A549 (cell line): ENCODE measurements around the gene ZNF32. TPM values are rescaled to one million over a fixed set of nuclear protein-coding genes. Genes with fewer than 3 reads are reported as not detected.

ENCODE experiments used
- ATAC-seq, 2 experiments: fragments of 200-7000 bp in 1 of 2; fragments of >200 bp in 1 of 2; cut with Nextera tagmentation in 1 of 2; cut with Tn5 transposase in 1 of 2; 3 replicates each; pipeline versions ENCODE4 v1.8.0 to v1.9.1; 2018 to 2020; ENCODE audit warnings: mild to moderate bottlenecking in 1 of 2, moderate library complexity in 1 of 2
- CTCF ChIA-PET: fragments of 300-600 bp; sonication (Branson Sonifier 250); formaldehyde crosslinking; extraction: SDS; loops from one replicate; lab custom pipeline; 2021; ENCODE audit warnings: antibody characterized with exemption, inconsistent platforms; lab: Yijun Ruan, JAX
- POLR2A ChIA-PET: fragments of 350-600 bp; formaldehyde crosslinking; extraction: SDS; loops from one replicate; lab custom pipeline; 2021; ENCODE audit warnings: antibody characterized with exemption, inconsistent platforms; lab: Yijun Ruan, JAX
- DNase-seq, 2 experiments: peaks; one replicate each; pipeline versions ENCODE4 v3.0.0 to v3.0.0-alpha.2; 2011 to 2016; ENCODE audit warnings: low read depth in 1 of 2, low spot score in 1 of 2
- FAIRE-seq: peaks from 2 replicates; lab custom pipeline; 2011; peaks lifted over from hg19 to GRCh38; lab: Jason Lieb, UNC
- H3K27ac ChIP-seq, 2 experiments: fragments of >200 bp; sonication (Bioruptor Twin); formaldehyde crosslinking; 3 replicates each; pipeline ENCODE4 v1.5.1; 2016 to 2017
- H3K4me1 ChIP-seq: fragments of >200 bp; sonication (Bioruptor Twin); formaldehyde crosslinking; 3 replicates; pipeline ENCODE4 v1.6.1; 2016
- H3K4me2 ChIP-seq: fragments of >200 bp; sonication (Bioruptor Twin); formaldehyde crosslinking; 3 replicates; pipeline ENCODE4 v1.6.1; 2016
- H3K4me3 ChIP-seq: fragments of >200 bp; sonication (Bioruptor Twin); formaldehyde crosslinking; 3 replicates; pipeline ENCODE4 v1.5.1; 2016
- H3K9me3 ChIP-seq: fragments of >200 bp; sonication (Bioruptor Twin); formaldehyde crosslinking; 3 replicates; pipeline ENCODE4 v1.6.1; 2016
- ATOH8 ChIP-seq: fragments of 250-450 bp; sonication (Bioruptor Pico); IDR thresholded peaks from 2 replicates; pipeline ENCODE4 v1.5.0; 2020; ENCODE audit warnings: low read depth, mild to moderate bottlenecking, moderate library complexity
- BCL3 ChIP-seq: fragments of >200 bp; sonication (Bioruptor Twin); formaldehyde crosslinking; IDR thresholded peaks from 3 replicates; pipeline ENCODE4 v1.6.1; 2016
- BHLHE40 ChIP-seq: IDR thresholded peaks from 2 replicates; pipeline ENCODE4 v1.6.1; 2012; ENCODE audit warnings: low read depth, low read length, inconsistent platforms
- CBX2 ChIP-seq: fragments of 200-600 bp; sonication (generic); IDR thresholded peaks from 2 replicates; pipeline ENCODE4 v1.6.1; 2016; ENCODE audit warnings: low read depth, mild to moderate bottlenecking, borderline replicate concordance
- CEBPB ChIP-seq, 2 experiments: fragments of >200 bp in 1 of 2; sonication (Bioruptor Twin) in 1 of 2; formaldehyde crosslinking in 1 of 2; IDR thresholded peaks; 2 replicates each; pipeline ENCODE4 v1.6.1; 2012 to 2016
- CHD2 ChIP-seq: fragments of 150-350 bp; IDR thresholded peaks from 2 replicates; pipeline ENCODE4 v1.6.1; 2014; ENCODE audit warnings: low read length; ENCODE audit not compliant: partially characterized antibody
- EHF ChIP-seq: fragments of 250-450 bp; sonication (Bioruptor Pico); IDR thresholded peaks from 2 replicates; pipeline ENCODE4 v1.5.0; 2020; ENCODE audit warnings: mild to moderate bottlenecking
- ESRRA ChIP-seq: fragments of 150-350 bp; IDR thresholded peaks from 2 replicates; pipeline ENCODE4 v1.6.1; 2014; ENCODE audit warnings: mild to moderate bottlenecking, low read length, borderline replicate concordance
- FOSL2 ChIP-seq, 2 experiments: fragments of 450-650 bp in 1 of 2; fragments of >200 bp in 1 of 2; sonication (Bioruptor Twin) in 1 of 2; formaldehyde crosslinking; IDR thresholded peaks; 2 replicates each; pipeline versions ENCODE4 v1.5.0 to v1.6.1; 2016 to 2020; ENCODE audit warnings: mild to moderate bottlenecking in 1 of 2, moderate library complexity in 1 of 2
- HES2 ChIP-seq: fragments of >200 bp; sonication (Bioruptor Twin); formaldehyde crosslinking; IDR thresholded peaks from 2 replicates; pipeline ENCODE4 v1.6.1; 2016
- HOXB13 ChIP-seq: fragments of 250-450 bp; sonication (Bioruptor Pico); IDR thresholded peaks from 2 replicates; pipeline ENCODE4 v1.5.0; 2020; ENCODE audit warnings: low read depth, mild to moderate bottlenecking, moderate library complexity
- MAX ChIP-seq: IDR thresholded peaks from 2 replicates; pipeline ENCODE4 v1.6.1; 2012
- MYC ChIP-seq: IDR thresholded peaks from 2 replicates; pipeline ENCODE4 v1.6.1; 2012; ENCODE audit warnings: mild to moderate bottlenecking, inconsistent platforms, low read length, improper control_type of control experiment, borderline replicate concordance
- NFE2L2 ChIP-seq: fragments of 150-350 bp; conservative IDR thresholded peaks from 2 replicates; pipeline ENCODE4 v1.6.1; 2014; ENCODE audit warnings: low read length
- NR3C1 ChIP-seq: fragments of >200 bp; sonication (Bioruptor Twin); formaldehyde crosslinking; IDR thresholded peaks from 3 replicates; pipeline ENCODE4 v1.6.1; 2017
- PBX3 ChIP-seq: IDR thresholded peaks from 2 replicates; pipeline ENCODE4 v1.6.1; 2012
- RARB ChIP-seq: fragments of 250-450 bp; sonication (Bioruptor Pico); IDR thresholded peaks from 2 replicates; pipeline ENCODE4 v1.8.0; 2021; ENCODE audit warnings: mild to moderate bottlenecking, moderate library complexity
- REST ChIP-seq: fragments of 200-600 bp; sonication (generic); IDR thresholded peaks from 2 replicates; pipeline ENCODE4 v1.6.1; 2016; ENCODE audit warnings: antibody characterized with exemption, mild to moderate bottlenecking, moderate library complexity
- RNF2 ChIP-seq: fragments of 200-600 bp; sonication (generic); IDR thresholded peaks from 2 replicates; pipeline ENCODE4 v1.6.1; 2016; ENCODE audit warnings: low read depth, mild to moderate bottlenecking, antibody characterized with exemption, moderate library complexity, borderline replicate concordance
- SMC3 ChIP-seq: fragments of >200 bp; sonication (Bioruptor Twin); formaldehyde crosslinking; IDR thresholded peaks from 3 replicates; pipeline ENCODE4 v1.6.1; 2018; ENCODE audit warnings: inconsistent platforms
- TP53 ChIP-seq: fragments of 250-450 bp; sonication (Bioruptor Pico); IDR thresholded peaks from 2 replicates; pipeline ENCODE4 v1.5.0; 2021; ENCODE audit warnings: mild to moderate bottlenecking, moderate library complexity
- USF2 ChIP-seq: fragments of 450-650 bp; IDR thresholded peaks from 2 replicates; pipeline ENCODE4 v1.6.1; 2014; ENCODE audit warnings: antibody characterized with exemption
- ZFP36 ChIP-seq: fragments of 450-650 bp; IDR thresholded peaks from 2 replicates; pipeline ENCODE4 v1.6.1; 2014; ENCODE audit warnings: borderline replicate concordance; ENCODE audit not compliant: partially characterized antibody
- ZSCAN20 ChIP-seq: fragments of 250-450 bp; sonication (Bioruptor Pico); IDR thresholded peaks from 2 replicates; pipeline ENCODE4 v1.8.0; 2022; ENCODE audit warnings: mild to moderate bottlenecking, moderate library complexity
- WGBS: methylation state at CpG from one replicate; pipeline ENCODE4 v1.1.6; 2017; ENCODE audit errors: missing lambda C conversion rate; 5-methylcytosine and 5-hydroxymethylcytosine counted together
- polyA plus RNA-seq, 4 experiments: library from polyadenylated mRNA; depleted of rRNA in 3 of 4; stranded (reverse); fragments of >200 nt; fragmentation: RNase III in 1 of 4; extraction: RNeasy Plus Mini Kit Qiagen cat#74134 plus additional on column Dnase treatment in 1 of 4; gene quantifications; 2 replicates in 3 of 4; 3 replicates in 1 of 4; pipeline ENCODE4 v1.2.3, GENCODE V29; 2011 to 2017

Gene ZNF32
- polyA plus RNA-seq, 2 of the 4 experiments (the other 2 are of a cell fraction) = 21.4 to 38.2 TPM

- Histone ChIP-seq H3K4me1 (no peaks in the 10 kb centered on the region), H3K4me2 (no peak overlapping the region), H3K9me3 (no peaks in the 10 kb centered on the region), H3K4me3 (no peak overlapping the region), H3K27ac (no peak overlapping the region)
- FAIRE-seq (no peak), ATAC-seq (no peak), DNase-seq (no peak)
- TF ChIP-seq FOSL2 (IDR thresholded peaks at IDR 0.05) (no peak), FOSL2 (CRISPR knock-in tag; IDR thresholded peaks at IDR 0.05) (no peak), RARB (CRISPR knock-in tag) (no peak), CHD2 (no peak), USF2 (no peak), ESRRA (no peak), ZSCAN20 (CRISPR knock-in tag) (no peak), EHF (CRISPR knock-in tag) (no peak), MAX (no peak), ZFP36 (no peak), PBX3 (no peak), BHLHE40 (no peak), BCL3 (no peak), CBX2 (no peak), ATOH8 (CRISPR knock-in tag) (no peak)
- POLR2A ChIA-PET = interaction anchor here (0.5 kb wide), 1 partner anchor 937 kb away, joined by 6 read pairs; no protein-coding TSS in a partner anchor
- 14% methylated on average over 11 of the region's 11 CpGs for WGBS
- CTCF ChIA-PET = interaction anchor here (1.5 kb wide), 1 partner anchor 688 kb away, joined by 3 read pairs; no protein-coding TSS in a partner anchor
Observed at GRCh38 chr10:43696909-43697483, 48.3 kb upstream of the ZNF32 start.

- ChIA-PET CTCF (no interaction called here), POLR2A (no interaction called here)
- 37% methylated on average over 16 of the region's 16 CpGs for WGBS
- FAIRE-seq (no peak), DNase-seq (no peak), ATAC-seq (no peak)
- no peaks in the 10 kb centered on the region for H3K4me1 ChIP-seq
- TF ChIP-seq REST (no peak), SMC3 (no peak), RNF2 (no peak), MYC (no peak), CEBPB (IDR thresholded peaks at IDR 0.05) (no peak), BCL3 (no peak), HOXB13 (CRISPR knock-in tag) (no peak), TP53 (CRISPR knock-in tag) (no peak), ESRRA (no peak), HES2 (no peak), NFE2L2 (no peak), NR3C1 (no peak)
- H3K27ac ChIP-seq = no peak overlapping the region
- no peak overlapping the region for H3K4me3 ChIP-seq
- H3K9me3 ChIP-seq = no peaks in the 10 kb centered on the region
- H3K4me2 ChIP-seq = no peak overlapping the region
Observed at GRCh38 chr10:43695730-43696129, 47.0 kb upstream of the ZNF32 start.
